H1 (cell line): ENCODE results near the gene OR52E8. TPM values are rescaled to one million over a fixed set of nuclear protein-coding genes. Genes with fewer than 3 reads are reported as not detected.

Source experiments
- CTCF ChIA-PET: fragments of 300-600 bp; sonication (Branson Sonifier 250); formaldehyde crosslinking; loops from one replicate; lab custom pipeline; 2021; ENCODE audit not compliant: partially characterized antibody; lab: Charles Lee
- POLR2A ChIA-PET: fragments of 300-600 bp; sonication (Branson Sonifier 250); formaldehyde crosslinking; loops from one replicate; lab custom pipeline; 2021; ENCODE audit warnings: inconsistent platforms; ENCODE audit not compliant: partially characterized antibody; lab: Charles Lee
- DNase-seq, 2 experiments: peaks; one replicate each; pipeline versions ENCODE4 v3.0.0 to v3.0.0-alpha.2; 2010 to 2022; ENCODE audit warnings: low spot score in 2 of 2, low read depth in 1 of 2, mixed read lengths in 1 of 2
- FAIRE-seq: peaks from 2 replicates; lab custom pipeline; 2011; peaks lifted over from hg19 to GRCh38; lab: Jason Lieb, UNC
- H2AFZ ChIP-seq: 2 replicates; pipeline ENCODE4 v1.8.1; 2012; ENCODE audit warnings: low read length, inconsistent platforms
- H2AK5ac ChIP-seq: 2 replicates; pipeline ENCODE4 v1.6.1; 2013; ENCODE audit warnings: low read depth, low read length
- H2BK120ac ChIP-seq: replicated peaks from 2 replicates; pipeline ENCODE3; 2013; ENCODE audit warnings: low read depth, low read length, inconsistent platforms
- H2BK12ac ChIP-seq: 2 replicates; pipeline ENCODE4 v1.6.1; 2013; ENCODE audit warnings: low read depth, low read length
- H2BK15ac ChIP-seq: 2 replicates; pipeline ENCODE4 v1.6.1; 2013; ENCODE audit warnings: low read length
- H2BK20ac ChIP-seq: 2 replicates; pipeline ENCODE4 v1.6.1; 2013; ENCODE audit warnings: low read length
- H2BK5ac ChIP-seq: 2 replicates; pipeline ENCODE4 v1.6.1; 2013; ENCODE audit warnings: low read depth, low read length
- H3K14ac ChIP-seq: 2 replicates; pipeline ENCODE4 v1.6.1; 2013; ENCODE audit warnings: inconsistent platforms; ENCODE audit not compliant: insufficient read length
- H3K18ac ChIP-seq: 2 replicates; pipeline ENCODE4 v1.6.1; 2013; ENCODE audit warnings: low read length; ENCODE audit errors: extremely low read depth
- H3K23ac ChIP-seq: 2 replicates; pipeline ENCODE4 v1.6.1; 2013; ENCODE audit warnings: inconsistent platforms; ENCODE audit not compliant: insufficient read length
- H3K23me2 ChIP-seq: 2 replicates; pipeline ENCODE4 v1.6.1; 2013; ENCODE audit warnings: low read depth, low read length
- H3K27ac ChIP-seq: 2 replicates; pipeline ENCODE4 v1.6.1; 2011; ENCODE audit warnings: low read depth, low read length, inconsistent platforms
- H3K27me3 ChIP-seq, 4 experiments: replicated peaks in 1 of 4; 1 replicate in 1 of 4; 2 replicates in 3 of 4; pipeline versions ENCODE4 v1.6.1 to v1.8.1; 2011 to 2013; ENCODE audit warnings: low read length in 3 of 4, mild to moderate bottlenecking in 3 of 4, inconsistent platforms in 2 of 4, mixed read lengths in 2 of 4, moderate library complexity in 1 of 4; ENCODE audit not compliant: control insufficient read depth in 3 of 4, insufficient read depth in 3 of 4; ENCODE audit errors: extremely low read depth in 1 of 4
- H3K36me3 ChIP-seq, 4 experiments: 2 replicates each; pipeline versions ENCODE4 v1.6.1 to v1.8.1; 2011 to 2013; ENCODE audit warnings: mild to moderate bottlenecking in 4 of 4, low read length in 3 of 4, moderate library complexity in 2 of 4, control low read depth in 1 of 4, inconsistent platforms in 1 of 4; ENCODE audit not compliant: insufficient read depth in 4 of 4, control insufficient read depth in 2 of 4
- H3K4ac ChIP-seq: replicated peaks from 2 replicates; pipeline ENCODE3; 2013; ENCODE audit warnings: low read length, low read depth, mixed read lengths, inconsistent platforms; ENCODE audit not compliant: insufficient read length
- H3K4me1 ChIP-seq, 4 experiments: replicated peaks in 1 of 4; 1 replicate in 1 of 4; 2 replicates in 3 of 4; pipeline versions ENCODE4 v1.6.1 to v1.8.1; 2011 to 2013; ENCODE audit warnings: low read length in 3 of 4, inconsistent platforms in 2 of 4, mixed read lengths in 1 of 4; ENCODE audit not compliant: insufficient read depth in 4 of 4, control insufficient read depth in 3 of 4
- H3K4me2 ChIP-seq, 2 experiments: 2 replicates each; pipeline versions ENCODE4 v1.6.1 to v1.8.1; 2011 to 2013; ENCODE audit warnings: low read depth in 2 of 2, low read length in 2 of 2, control low read depth in 1 of 2, inconsistent platforms in 1 of 2, mild to moderate bottlenecking in 1 of 2; ENCODE audit not compliant: insufficient read depth in 1 of 2
- H3K4me3 ChIP-seq, 4 experiments: fragments of 200-600, 300-600 bp in 1 of 4; sonication (generic), shearing (Covaris generic), sonication (Bioruptor Twin) in 1 of 4; 2 replicates each; pipeline versions ENCODE4 v1.5.1 to v1.8.1; 2011 to 2016; ENCODE audit warnings: low read length in 4 of 4, low read depth in 3 of 4, control low read depth in 2 of 4, inconsistent platforms in 2 of 4, mild to moderate bottlenecking in 2 of 4, mixed read lengths in 1 of 4, moderate library complexity in 1 of 4; ENCODE audit not compliant: insufficient read depth in 2 of 4; ENCODE audit errors: extremely low read depth in 1 of 4
- H3K56ac ChIP-seq: replicated peaks from 2 replicates; pipeline ENCODE3; 2013; ENCODE audit warnings: low read depth, mild to moderate bottlenecking, mixed read lengths, low read length, inconsistent platforms; ENCODE audit not compliant: insufficient read length
- H3K79me1 ChIP-seq: 2 replicates; pipeline ENCODE4 v1.6.1; 2013; ENCODE audit warnings: low read depth, low read length, control low read depth
- H3K79me2 ChIP-seq, 2 experiments: 2 replicates each; pipeline versions ENCODE4 v1.6.1 to v1.8.1; 2012 to 2013; ENCODE audit warnings: low read length in 2 of 2, mild to moderate bottlenecking in 2 of 2, inconsistent platforms in 1 of 2; ENCODE audit not compliant: insufficient read depth in 2 of 2, control insufficient read depth in 1 of 2
- H3K9ac ChIP-seq, 4 experiments: replicated peaks in 1 of 4; 1 replicate in 1 of 4; 2 replicates in 3 of 4; pipeline versions ENCODE4 v1.6.1 to v1.8.1; 2011 to 2013; ENCODE audit warnings: low read depth in 3 of 4, low read length in 3 of 4, control low read depth in 2 of 4, mild to moderate bottlenecking in 2 of 4, moderate library complexity in 2 of 4, inconsistent platforms in 1 of 4; ENCODE audit errors: extremely low read depth in 1 of 4
- H3K9me3 ChIP-seq, 2 experiments: 2 replicates each; pipeline versions ENCODE4 v1.6.1 to v1.8.1; 2012 to 2013; ENCODE audit warnings: mild to moderate bottlenecking in 2 of 2, moderate library complexity in 2 of 2, control low read depth in 1 of 2, inconsistent platforms in 1 of 2, low read depth in 1 of 2, low read length in 1 of 2, mixed read lengths in 1 of 2; ENCODE audit not compliant: insufficient read depth in 2 of 2
- H4K20me1 ChIP-seq, 2 experiments: replicated peaks in 1 of 2; 2 replicates each; pipeline versions ENCODE3 to v1.8.1; 2011 to 2013; ENCODE audit warnings: inconsistent platforms in 2 of 2, low read length in 2 of 2, mild to moderate bottlenecking in 1 of 2; ENCODE audit not compliant: insufficient read depth in 2 of 2, control insufficient read depth in 1 of 2
- H4K5ac ChIP-seq: 2 replicates; pipeline ENCODE4 v1.6.1; 2013; ENCODE audit warnings: low read length, low read depth, mixed read lengths, inconsistent platforms; ENCODE audit not compliant: insufficient read length
- H4K8ac ChIP-seq: 2 replicates; pipeline ENCODE4 v1.8.0; 2013; ENCODE audit warnings: mild to moderate bottlenecking, moderate library complexity, low read length, inconsistent platforms; ENCODE audit not compliant: insufficient read depth; ENCODE audit errors: extremely low read depth
- H4K91ac ChIP-seq: replicated peaks from 2 replicates; pipeline ENCODE3; 2013; ENCODE audit warnings: low read length, mixed read lengths, inconsistent platforms; ENCODE audit not compliant: insufficient read length
- BACH1 ChIP-seq: IDR thresholded peaks from 2 replicates; pipeline ENCODE4 v1.6.1; 2012; ENCODE audit warnings: low read length, improper control_type of control experiment
- BRCA1 ChIP-seq: IDR thresholded peaks from 2 replicates; pipeline ENCODE4 v1.6.1; 2012; ENCODE audit warnings: low read depth, low read length, improper control_type of control experiment
- CEBPB ChIP-seq: IDR thresholded peaks from 2 replicates; pipeline ENCODE4 v1.6.1; 2012; ENCODE audit warnings: low read depth, low read length
- CREB1 ChIP-seq: IDR thresholded peaks from 2 replicates; pipeline ENCODE4 v1.6.1; 2012; ENCODE audit warnings: inconsistent platforms
- JUND ChIP-seq: IDR thresholded peaks from 2 replicates; pipeline ENCODE4 v1.6.1; 2011; ENCODE audit warnings: mild to moderate bottlenecking, improper control_type of control experiment, low read length
- KDM1A ChIP-seq: fragments of 200-600, 300-600 bp; sonication (generic); IDR thresholded peaks from 2 replicates; pipeline ENCODE4 v1.7.1; 2016; ENCODE audit warnings: mild to moderate bottlenecking, low read length, borderline replicate concordance
- KDM4A ChIP-seq: IDR thresholded peaks from one replicate; pipeline ENCODE4 v1.7.1; 2012; ENCODE audit warnings: low read depth, mild to moderate bottlenecking, moderate library complexity, low read length, inconsistent platforms; ENCODE audit not compliant: severe bottlenecking
- KDM5A ChIP-seq: fragments of 200-600 bp; IDR thresholded peaks from 2 replicates; pipeline ENCODE4 v1.7.1; 2012; ENCODE audit warnings: mild to moderate bottlenecking, low read length, inconsistent platforms, mixed read lengths
- POU5F1 ChIP-seq: IDR thresholded peaks from 2 replicates; pipeline ENCODE4 v1.6.1; 2011; ENCODE audit warnings: low read depth, mild to moderate bottlenecking, low read length, moderate library complexity
- RNF2 ChIP-seq: fragments of 200-900, 300-1000 bp; sonication (generic); IDR thresholded peaks from 2 replicates; pipeline ENCODE4 v1.7.1; 2016; ENCODE audit warnings: borderline replicate concordance, low read depth, mild to moderate bottlenecking, antibody characterized with exemption, low read length; ENCODE audit not compliant: poor library complexity, severe bottlenecking; ENCODE audit errors: missing control alignments
- SAP30 ChIP-seq: fragments of 300-600 bp; sonication (generic); IDR thresholded peaks from 2 replicates; pipeline ENCODE4 v1.7.1; 2012; ENCODE audit warnings: low read length, moderate library complexity, mild to moderate bottlenecking, inconsistent platforms; ENCODE audit not compliant: insufficient read depth, insufficient replicate concordance
- SUZ12 ChIP-seq: fragments of 200-600 bp; sonication (generic); IDR thresholded peaks from 2 replicates; pipeline ENCODE4 v1.6.1; 2012; ENCODE audit warnings: mild to moderate bottlenecking, inconsistent platforms, low read length, moderate library complexity, mixed read lengths
- TAF1 ChIP-seq: IDR thresholded peaks from 2 replicates; pipeline ENCODE4 v1.6.1; 2011; ENCODE audit warnings: mild to moderate bottlenecking, low read depth, low read length
- TBP ChIP-seq: IDR thresholded peaks from 2 replicates; pipeline ENCODE4 v1.6.1; 2011; ENCODE audit warnings: low read depth, low read length, improper control_type of control experiment
- TCF12 ChIP-seq: IDR thresholded peaks from 2 replicates; pipeline ENCODE4 v1.6.1; 2011; ENCODE audit warnings: low read depth, mild to moderate bottlenecking, low read length
- YY1 ChIP-seq: IDR thresholded peaks from 2 replicates; pipeline ENCODE4 v1.6.1; 2011; ENCODE audit warnings: low read depth, mild to moderate bottlenecking, low read length
- polyA plus RNA-seq, 7 experiments: library from polyadenylated mRNA; depleted of rRNA in 3 of 7; stranded (reverse) in 5 of 7; unstranded in 2 of 7; fragments of >200 nt in 5 of 7; fragments of 200-250 nt in 2 of 7; gene quantifications; 1 replicate in 5 of 7; 2 replicates in 1 of 7; 4 replicates in 1 of 7; pipeline versions ENCODE4 v1.2.1 to v1.2.3, GENCODE V29; 2011 to 2013; ENCODE audit warnings: missing spikeins in 2 of 7, mixed read lengths in 2 of 7
- total RNA-seq: library from RNA; stranded (reverse); fragmentation: NEBNext Ultra II Directional; extraction: Animal tissue kit (Norgen Biotek cat#: 25700); gene quantifications from 2 replicates; pipeline ENCODE4 v1.2.1, GENCODE V29; 2021

The OR52E8 gene
- total and polyA plus RNA-seq, 2 of the 8 experiments (the other 6 are each of a cell fraction or from before 2014, with no cell fraction given) = not detected

DNA sequence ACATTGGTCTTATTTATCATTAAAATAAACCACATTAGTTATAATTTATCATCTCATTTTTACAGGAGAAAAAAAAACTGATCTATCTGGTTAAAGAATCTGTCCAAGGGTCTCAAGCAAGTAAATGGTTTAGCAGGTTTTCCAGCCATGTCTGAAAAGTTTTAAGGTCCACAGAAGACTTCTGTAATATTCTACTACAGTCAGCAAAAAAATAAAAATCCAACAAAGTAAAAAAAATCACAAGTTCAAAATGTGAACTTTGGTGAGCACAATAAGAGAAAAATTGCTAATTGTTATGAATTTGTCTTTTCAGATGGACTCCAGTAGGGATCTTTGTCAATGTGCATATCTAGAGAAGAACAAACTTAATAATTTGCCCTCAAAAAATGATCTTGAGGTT, 24.3 kb upstream of the OR52E8 start:
- Histone ChIP-seq H4K5ac (no peak overlapping the region), H4K91ac (no peak overlapping the region), H3K56ac (no peak overlapping the region), H3K4me1 (no peaks in the 10 kb centered on the region), H3K14ac (no peak overlapping the region), H3K4me3 (no peak overlapping the region), H3K4me2 (no peak overlapping the region), H3K36me3 (no peaks in the 10 kb centered on the region), H4K8ac (no peak overlapping the region), H3K9me3 (no peaks in the 10 kb centered on the region), H2BK120ac (no peak overlapping the region), H2BK20ac (no peak overlapping the region), H3K9ac (no peak overlapping the region), H4K20me1 (no peaks in the 10 kb centered on the region), H2AK5ac (no peak overlapping the region), H3K79me1 (no peaks in the 10 kb centered on the region), H3K27me3 (no peaks in the 10 kb centered on the region), H2BK12ac (no peak overlapping the region), H3K18ac (no peak overlapping the region), H3K23me2 (no peaks in the 10 kb centered on the region), H2BK15ac (no peak overlapping the region), H2AFZ (no peak overlapping the region), H3K4ac (no peak overlapping the region), H3K79me2 (no peaks in the 10 kb centered on the region), H2BK5ac (no peak overlapping the region), H3K27ac (no peak overlapping the region), H3K23ac (no peak overlapping the region)
- POLR2A ChIA-PET = no interaction called here
- TF ChIP-seq KDM1A (no peak), TCF12 (no peak), RNF2 (no peak), BRCA1 (no peak), CEBPB (no peak), KDM4A (no peak), TBP (no peak), KDM5A (no peak), BACH1 (no peak), CREB1 (no peak), TAF1 (no peak), JUND (no peak), POU5F1 (no peak), SAP30 (no peak), SUZ12 (no peak), YY1 (no peak)
- DNase-seq (no peak), FAIRE-seq (no peak)
- CTCF ChIA-PET = interaction anchor here (2.2 kb wide), 1 partner anchor 9 kb away, joined by 8 read pairs; no protein-coding TSS in a partner anchor
